Pancreas (tissue), 10 donors: ENCODE measurements around the gene LILRB4. TPM values are rescaled to one million over a fixed set of nuclear protein-coding genes. Genes with fewer than 3 reads are reported as not detected.

ENCODE experiments used
- ATAC-seq, 4 donors: fragments of 200-7000 bp; cut with Tn5 transposase; one replicate each; pipeline versions ENCODE4 v1.8.0 to v1.9.1; 2020; ENCODE audit warnings: mild to moderate bottlenecking in 4 of 4, moderate library complexity in 4 of 4
- DNase-seq, 6 donors: peaks; one replicate each; pipeline ENCODE4 v3.0.0-alpha.2; 2020
- FAIRE-seq: peaks from 2 replicates; lab custom pipeline; 2012; peaks lifted over from hg19 to GRCh38; lab: Jason Lieb, UNC
- H3K27ac ChIP-seq, 4 donors: fragments of 200-600 bp; sonication (generic); 1 replicate in 3 of 4; 2 replicates in 1 of 4; pipeline versions ENCODE4 v1.5.0 to v1.8.0; 2020
- H3K27me3 ChIP-seq, 4 donors: fragments of 200-600 bp; one replicate each; pipeline ENCODE4 v1.8.0; 2021
- H3K36me3 ChIP-seq, 3 donors: fragments of 200-600 bp; sonication (generic) in 1 of 3; one replicate each; pipeline versions ENCODE4 v1.5.0 to v1.8.0; 2020 to 2021
- H3K4me1 ChIP-seq, 3 donors: fragments of 200-600 bp; one replicate each; pipeline ENCODE4 v1.8.0; 2021
- H3K4me3 ChIP-seq, 4 donors: fragments of 200-600 bp; sonication (generic) in 2 of 4; one replicate each; pipeline versions ENCODE4 v1.5.0 to v1.8.0; 2020 to 2021
- H3K9me3 ChIP-seq, 4 donors: fragments of 200-600 bp; one replicate each; pipeline ENCODE4 v1.8.0; 2021
- CTCF ChIP-seq, 4 donors: fragments of 200-600 bp; sonication (generic) in 3 of 4; IDR thresholded peaks; one replicate each; pipeline versions ENCODE4 v1.5.0 to v1.8.0; 2021; ENCODE audit warnings: antibody characterized with exemption in 4 of 4
- WGBS, 2 donors: extraction: QIAGEN DNeasy Blood & Tissue Kit; methylation state at CpG; one replicate each; pipeline ENCODE4 v1.1.7; 2013; 5-methylcytosine and 5-hydroxymethylcytosine counted together
- intact Hi-C, 3 donors: fragments of 100-400 bp; cut with DNase I; formaldehyde crosslinking; loops; one replicate each; pipeline versions ENCODE4 v1.11.1 to v1.14.2; 2022
- polyA plus RNA-seq, 2 donors: library from polyadenylated mRNA; stranded (reverse); fragments of 200-250 nt; gene quantifications; one replicate each; pipeline ENCODE4 v1.2.3, GENCODE V29; 2013
- total RNA-seq, 6 donors: library from RNA; stranded (reverse); fragmentation: NEBNext Ultra II Directional in 4 of 6; extraction: Animal tissue kit (Norgen Biotek cat#: 25700) in 4 of 6; gene quantifications; one replicate each; pipeline versions ENCODE4 v1.2.1 to v1.2.4, GENCODE V29; 2021 to 2023
- donor health status: healthy with polysubstance abuse.
- donor health status: DM: no; HTN: no; CAD: no; lungs with moderate emphysema.
- donor health status: DM: no; HTN: no; CAD: no.
- donor health status: control.
- donor health status: control.
- donor health status: Bipolar disorder and iron deficiency.
- donor health status: DM: yes; HTN: yes; CAD: no.
- donor health status: DM: no; HTN: no; CAD: no.
- donor health status: DM: no; HTN: no; CAD: no.
- donor health status: DM: yes; HTN: yes; CAD: no.

LILRB4 gene
- total and polyA plus RNA-seq, 8 donors = 0.28 to 11.1 (median 1.00) TPM

- Histone ChIP-seq H3K4me1 (no peaks in the 10 kb centered on the region), H3K4me3 (no peak overlapping the region), H3K36me3 (no peaks in the 10 kb centered on the region), H3K27ac (no peak overlapping the region), H3K27me3 (peaks cover 0 to 5% (median 0%) of the 10 kb centered on the region in 4 donors), H3K9me3 (no peaks in the 10 kb centered on the region)
- DNase-seq (no peak), ATAC-seq (peak in 1 of 4 donors; percentile 55), FAIRE-seq (no peak)
- TF ChIP-seq CTCF (IDR thresholded peaks at IDR 0.05) = no peak
- whole genome bisulfite sequencing, 2 donors = 53 to 62% methylated on average over 14 of the region's 14 CpGs
- intact Hi-C loops = no loop called here
These were observed 8.1 kb upstream of the LILRB4 start for GRCh38 chr19:54654447-54655321.

- FAIRE-seq = no peak
- Histone ChIP-seq H3K9me3 (no peaks in the 10 kb centered on the region), H3K27me3 (peaks cover 0 to 5% (median 0%) of the 10 kb centered on the region in 4 donors), H3K27ac (no peak overlapping the region), H3K4me3 (no peak overlapping the region), H3K4me1 (no peaks in the 10 kb centered on the region), H3K36me3 (no peaks in the 10 kb centered on the region)
- DNase-seq = no peak
- 43 to 50% methylated on average over 6 of the region's 6 CpGs for WGBS, 2 donors
- no peak for TF ChIP-seq CTCF (IDR thresholded peaks at IDR 0.05)
- intact Hi-C loops = no loop called here
- no peak for ATAC-seq
These were observed 3.5 kb upstream of the LILRB4 start for GRCh38 chr19:54659300-54659699.

GRCh38 chr19:54660306-54660705, 2.5 kb upstream of the LILRB4 start:
- H3K4me1 ChIP-seq = no peaks in the 10 kb centered on the region
- FAIRE-seq (no peak), DNase-seq (no peak), ATAC-seq (no peak)
- intact Hi-C loops = no loop called here
- no peaks in the 10 kb centered on the region for H3K36me3 ChIP-seq
- WGBS, 2 donors = 50 to 62% methylated on average over 5 of the region's 5 CpGs
- no peak overlapping the region for H3K4me3 ChIP-seq
- no peak for TF ChIP-seq CTCF (IDR thresholded peaks at IDR 0.05)
- H3K27me3 ChIP-seq = peaks cover 0 to 5% (median 0%) of the 10 kb centered on the region in 4 donors
- H3K9me3 ChIP-seq = no peaks in the 10 kb centered on the region
- H3K27ac ChIP-seq = no peak overlapping the region

- H3K27me3 ChIP-seq = peaks cover 0 to 5% (median 0%) of the 10 kb centered on the region in 4 donors
- no peak overlapping the region for H3K27ac ChIP-seq
- intact Hi-C loops = no loop called here
- 56 to 59% methylated on average over 6 of the region's 6 CpGs for WGBS, 2 donors
- no peaks in the 10 kb centered on the region for H3K9me3 ChIP-seq
- H3K36me3 ChIP-seq = no peaks in the 10 kb centered on the region
- FAIRE-seq = no peak
- H3K4me3 ChIP-seq = no peak overlapping the region
- DNase-seq = no peak
- H3K4me1 ChIP-seq = no peaks in the 10 kb centered on the region
- TF ChIP-seq CTCF (IDR thresholded peaks at IDR 0.05) = no peak
- peak in 2 of 4 donors; percentile 16 to 29 for ATAC-seq
These were observed 1.8 kb upstream of the LILRB4 start for GRCh38 chr19:54660964-54661363.
